HG03039 (cell line): ENCODE results near the gene NT5C.
"Not testable (repeated sequence)": the region's sequence is repeated elsewhere in the genome, so short reads cannot be mapped to it uniquely, and the experiment has no call there.

Experiments
- ATAC-seq: cut with Tn5 transposase; IDR thresholded peaks from one replicate; pipeline ENCODE4 v1.9.1; 2021; ENCODE audit warnings: mild to moderate bottlenecking, moderate library complexity; ENCODE audit not compliant: unreplicated experiment

NT5C gene

DNA sequence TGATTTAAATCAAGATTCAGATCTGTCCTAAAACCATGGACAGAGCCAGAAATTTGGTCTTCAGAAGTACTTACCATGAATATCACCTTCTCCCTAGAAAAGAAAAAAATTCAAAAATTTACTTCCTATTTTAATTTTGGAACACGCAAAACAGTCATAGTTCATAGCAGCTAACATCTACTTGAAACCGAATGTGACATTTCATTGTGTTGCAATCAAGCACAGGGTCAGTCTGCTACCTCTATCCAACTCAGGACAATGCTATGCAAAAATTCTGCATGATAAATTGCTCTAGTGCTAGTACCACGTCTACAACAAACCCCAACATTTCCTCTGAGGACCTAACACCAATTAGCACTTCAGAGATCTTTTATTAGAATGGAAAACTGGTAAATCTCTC, 15.1 kb upstream of the NT5C start:
- no peak for ATAC-seq

DNA sequence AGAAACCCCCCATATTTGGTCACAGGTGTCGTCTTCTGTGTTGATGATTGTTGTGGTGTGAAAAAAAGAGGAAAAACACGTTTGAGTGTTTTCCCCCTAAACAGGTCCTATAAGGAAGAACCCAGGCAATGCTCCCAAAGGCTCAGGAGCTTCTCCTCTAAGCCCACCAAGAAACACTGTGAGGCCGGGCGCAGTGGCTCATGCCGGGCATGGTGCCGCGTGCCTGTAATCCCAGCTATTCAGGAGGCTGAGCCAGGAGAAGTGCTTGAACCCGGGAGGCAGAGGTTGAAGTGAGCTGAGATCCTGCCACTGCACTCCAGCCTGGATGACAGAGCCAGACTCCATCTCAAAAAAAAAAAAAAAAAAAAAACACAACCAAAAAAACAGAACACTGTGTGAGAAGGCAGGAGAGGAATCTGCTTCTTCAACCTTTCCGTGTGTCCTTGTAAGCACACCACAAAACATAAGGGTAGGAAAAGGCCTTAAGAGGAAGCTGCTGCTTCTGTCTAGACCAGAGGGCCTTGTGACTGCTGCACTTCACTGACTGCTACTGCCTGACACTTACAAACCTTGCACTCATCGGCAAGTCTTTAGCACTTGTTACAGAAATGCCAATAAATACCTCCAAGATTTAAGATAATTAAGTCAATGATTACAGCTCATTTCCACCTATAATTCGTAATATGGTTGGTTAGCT, 13.4 kb upstream of the NT5C start:
- ATAC-seq: no peak

GRCh38 chr17:75142236-75142971, 10.9 kb upstream of the NT5C start:
- ATAC-seq: no peak

DNA sequence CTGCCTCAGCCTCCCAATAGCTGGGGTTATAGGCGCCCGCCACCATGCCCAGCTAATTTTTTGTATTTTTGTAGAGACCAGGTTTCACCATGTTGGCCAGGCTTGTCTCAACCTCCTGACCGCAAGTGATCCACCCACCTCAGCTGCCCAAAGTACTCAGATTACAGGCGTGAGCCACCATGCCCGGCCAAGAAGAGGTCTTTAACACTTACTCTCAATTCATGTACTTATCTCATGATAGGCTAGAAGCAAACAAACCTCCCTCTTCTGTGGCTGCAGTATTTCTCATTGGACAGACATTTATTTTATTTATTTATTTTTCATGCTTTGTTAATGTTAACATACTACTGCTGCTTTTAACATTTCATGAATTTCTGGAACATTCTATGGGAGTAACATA, 7.0 kb upstream of the NT5C start:
- no peak for ATAC-seq

GRCh38 chr17:75137762-75138161, 6.2 kb upstream of the NT5C start:
- not testable (repeated sequence) for ATAC-seq

DNA sequence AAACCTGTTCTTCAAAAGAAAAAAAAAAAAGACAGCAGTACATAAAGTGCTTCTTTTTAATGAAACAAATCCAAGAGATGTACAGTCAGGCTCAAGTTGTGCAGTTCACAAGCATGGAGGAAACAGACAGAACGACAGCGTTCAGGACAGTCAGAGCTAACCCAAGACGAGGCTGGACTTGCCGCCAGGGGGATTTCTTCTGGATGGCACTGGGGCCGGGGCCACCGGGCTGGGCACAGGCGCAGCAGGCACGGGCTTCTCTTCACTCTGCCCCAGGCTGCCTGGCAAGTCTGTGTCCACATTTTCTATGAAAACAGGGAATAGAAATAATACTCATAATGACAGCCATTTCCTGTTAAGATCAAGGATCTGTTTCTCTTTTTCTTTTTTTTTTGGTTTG, 4.4 kb upstream of the NT5C start:
- no peak for ATAC-seq

GRCh38 chr17:75135452-75135851, 3.9 kb upstream of the NT5C start:
- no peak for ATAC-seq

DNA sequence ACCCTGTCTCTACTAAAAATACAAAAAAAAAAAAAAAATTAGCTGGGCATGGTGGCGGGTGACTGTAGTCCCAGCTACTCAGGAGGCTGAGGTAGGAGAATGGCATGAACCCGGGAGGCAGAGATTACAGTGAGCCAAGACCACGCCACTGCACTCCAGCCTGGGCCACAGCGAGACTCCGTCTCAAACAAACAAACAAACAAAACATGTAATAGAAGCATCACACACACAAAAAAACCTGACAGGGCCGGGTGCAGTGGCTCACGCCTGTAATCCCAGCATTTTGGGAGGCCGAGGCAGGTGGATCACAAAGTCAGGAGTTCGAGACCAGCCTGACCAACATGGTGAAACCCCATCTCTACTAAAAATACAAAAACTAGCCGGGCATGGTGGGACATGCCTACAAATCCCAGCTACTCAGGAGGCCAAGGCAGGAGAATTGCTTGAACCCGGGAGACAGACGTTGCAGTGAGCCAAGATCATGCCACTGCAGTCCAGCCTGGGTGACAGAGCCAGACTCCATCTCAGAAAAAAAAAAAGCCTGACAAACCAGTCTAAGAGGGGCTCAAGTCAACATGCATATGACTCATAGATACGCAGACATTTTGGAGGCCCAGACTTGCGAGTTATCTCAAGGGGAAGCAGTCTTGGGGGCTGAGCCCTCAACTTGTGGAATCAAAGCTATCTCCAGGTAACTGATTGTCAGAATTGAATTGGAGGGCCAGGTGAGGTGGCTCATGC, 2.2 kb upstream of the NT5C start:
- not testable (repeated sequence) for ATAC-seq

- no peak for ATAC-seq
Observed at GRCh38 chr17:75133001-75133400, 1.5 kb upstream of the NT5C start.

DNA sequence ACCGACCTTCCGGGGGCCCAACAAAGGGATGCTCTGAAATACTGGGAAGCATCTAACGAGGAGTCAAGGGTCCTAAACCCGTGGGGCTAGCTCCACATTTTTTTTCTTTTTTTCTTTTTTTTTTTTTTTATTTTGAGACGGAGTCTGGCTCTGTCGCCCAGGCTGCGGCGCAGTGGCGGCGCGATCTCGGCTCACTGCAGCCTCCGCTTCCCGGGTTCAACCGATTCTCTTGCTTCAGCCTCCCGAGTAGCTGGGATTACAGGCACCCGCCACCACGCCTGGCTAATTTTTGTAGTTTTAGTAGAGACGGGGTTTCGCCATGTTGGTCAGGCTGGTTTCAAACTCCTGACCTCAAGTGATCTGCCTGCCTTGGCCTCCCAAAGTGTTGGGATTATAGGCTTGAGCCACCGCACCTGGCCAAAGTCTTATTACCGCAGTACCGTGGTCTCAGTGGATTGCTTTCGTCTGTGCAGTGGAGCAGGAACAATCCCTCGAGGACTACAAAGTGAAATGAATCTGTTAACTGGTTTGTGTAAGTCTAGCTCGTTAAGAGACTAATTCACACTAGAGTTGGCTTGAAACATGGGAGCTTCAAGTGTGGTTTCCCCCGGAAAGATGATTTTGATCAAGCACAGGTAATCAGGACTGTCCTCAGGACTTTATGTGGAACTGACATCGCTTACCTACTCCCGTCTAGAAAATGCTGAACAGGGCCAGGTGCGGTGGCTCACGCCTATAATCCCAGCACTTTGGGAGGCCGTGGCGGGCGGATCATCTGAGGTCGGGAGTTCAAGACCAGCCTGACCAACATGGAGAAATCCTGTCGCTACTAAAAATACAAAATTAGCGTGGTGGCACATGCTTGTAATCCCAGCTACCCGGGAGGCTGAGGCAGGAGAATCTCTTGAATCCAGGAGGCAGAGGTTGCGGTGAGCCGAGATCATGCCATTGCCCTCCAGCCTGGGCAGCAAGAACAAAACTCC, 767 bp upstream of the NT5C start:
- not testable (repeated sequence) for ATAC-seq

DNA sequence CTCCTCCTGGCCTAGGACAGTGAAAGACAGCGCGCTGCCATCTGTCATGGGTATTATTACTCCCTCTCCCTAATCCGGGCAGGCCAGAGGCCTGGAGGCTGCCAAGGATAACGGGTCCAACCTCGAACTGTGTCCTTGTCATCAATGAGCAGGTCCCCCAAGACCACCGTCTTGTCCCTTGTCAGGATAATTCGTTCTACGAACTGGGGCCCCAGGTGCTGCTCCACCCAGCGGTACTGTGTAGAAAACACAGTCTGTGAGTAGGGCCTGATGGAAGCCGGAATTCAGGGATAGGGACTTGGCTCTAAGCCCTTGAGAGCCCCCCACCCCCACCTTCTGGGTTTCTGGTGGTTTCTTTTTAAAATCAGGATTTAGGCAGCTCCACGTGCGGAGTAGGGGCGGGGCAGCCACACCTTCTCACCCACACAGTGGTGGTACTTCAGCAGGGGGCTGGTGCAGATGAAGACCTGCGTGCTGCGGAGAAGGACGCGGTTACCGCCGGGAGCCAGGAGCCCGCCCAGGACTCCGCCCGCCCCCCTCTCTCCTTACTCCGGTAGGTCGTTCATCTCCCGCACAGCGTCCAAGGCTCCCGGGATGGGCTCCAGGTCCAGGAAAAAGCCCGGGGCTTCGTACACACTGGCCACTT, 787 bp downstream of the NT5C start:
- ATAC-seq: no peak

- ATAC-seq: no peak
Observed at GRCh38 chr17:75130059-75130631, 1.4 kb downstream of the NT5C start.

GRCh38 chr17:75129576-75129975, 2.0 kb downstream of the NT5C start:
- ATAC-seq: no peak

- no peak for ATAC-seq
Observed at GRCh38 chr17:75128694-75129505, 2.6 kb downstream of the NT5C start.

DNA sequence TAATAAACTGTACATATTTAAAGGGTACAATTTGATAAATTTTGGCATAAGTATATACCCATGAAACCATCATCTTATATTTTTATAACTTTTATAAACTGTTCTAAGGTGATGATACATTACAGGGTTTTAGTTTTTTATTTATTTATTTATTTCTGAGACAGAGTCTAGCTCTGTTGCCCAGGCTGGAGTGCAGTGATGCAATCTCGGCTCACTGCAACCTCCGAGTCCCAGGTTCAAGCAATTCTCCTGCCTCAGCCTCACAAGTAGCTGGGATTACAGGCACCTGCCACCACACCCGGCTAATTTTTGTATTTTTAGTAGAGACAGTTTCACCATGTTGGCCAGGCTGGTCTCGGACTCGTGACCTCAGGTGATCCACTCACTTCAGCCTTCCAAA, 3.6 kb downstream of the NT5C start:
- ATAC-seq: not testable (repeated sequence)

DNA sequence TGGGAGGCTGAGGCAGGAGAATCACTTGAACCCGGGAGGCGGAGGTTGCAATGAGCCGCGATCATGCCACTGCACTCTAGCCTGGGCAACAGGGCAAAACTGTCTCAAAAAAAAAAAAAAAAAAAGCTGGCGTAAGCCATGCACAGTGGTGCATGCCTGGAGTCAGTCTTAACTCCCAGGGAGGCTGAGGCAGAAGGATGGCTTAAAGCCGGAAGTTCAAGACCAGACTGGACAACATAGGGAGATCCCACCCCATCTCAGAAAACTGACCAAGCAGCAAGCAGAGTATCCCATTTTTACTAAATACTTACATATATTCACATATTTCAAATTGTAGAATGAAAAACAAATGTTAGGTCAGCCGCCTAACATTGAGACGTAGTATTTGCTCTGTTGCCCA, 4.6 kb downstream of the NT5C start:
- no peak for ATAC-seq

DNA sequence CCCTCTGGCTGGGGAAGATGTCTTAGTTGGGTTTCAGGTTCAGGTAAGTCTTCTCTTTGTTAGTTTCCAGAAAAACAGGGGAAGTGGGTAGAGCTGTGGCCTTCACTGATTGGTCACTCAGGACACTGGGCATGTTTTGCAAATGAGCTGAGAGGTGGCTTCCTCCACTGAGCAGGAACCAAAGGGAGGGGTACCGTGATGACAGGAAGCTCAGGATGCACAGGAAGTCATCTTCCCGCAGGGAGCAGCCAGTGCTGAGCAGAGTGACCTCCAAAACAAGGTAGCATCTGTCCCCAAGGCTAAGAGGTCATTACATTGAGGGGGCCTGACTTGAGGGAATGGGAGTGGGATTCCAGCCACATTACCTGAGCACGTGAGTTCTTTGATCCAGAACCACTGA, 5.6 kb downstream of the NT5C start:
- ATAC-seq: no peak

DNA sequence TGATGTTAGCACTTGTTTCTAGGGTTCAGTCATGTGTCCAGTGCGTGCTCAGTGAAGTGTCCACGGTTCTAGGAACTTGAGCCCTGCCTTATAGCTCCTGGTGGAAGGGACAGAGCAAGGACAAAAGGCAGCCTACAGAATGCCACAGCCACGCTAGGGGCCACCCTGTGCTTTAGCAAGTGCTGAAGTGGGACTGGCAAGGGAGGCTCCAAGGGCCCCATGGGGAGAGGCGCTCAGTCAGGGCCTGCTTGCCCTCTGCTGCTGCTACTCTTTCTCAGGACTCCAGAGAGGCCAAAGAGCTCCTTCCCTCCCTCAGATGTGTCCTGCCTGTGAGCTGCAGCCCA, 6.8 kb downstream of the NT5C start:
- ATAC-seq: no peak
